ENCODE measurements around the gene ZSWIM6. TPM values are rescaled to one million over a fixed set of nuclear protein-coding genes. Genes with fewer than 3 reads are reported as not detected.

ZSWIM6 gene
- total RNA-seq, 1 experiment from 2014 or later = 3.4 TPM

GRCh38 chr5:61347080-61347479 is 15.0 kb downstream of the ZSWIM6 start:
- H3K9me2 ChIP-seq (replicated peaks; ENCODE audit: low read length) = no peaks in the 10 kb centered on the region
- no peak overlapping the region for H3K4me2 ChIP-seq (ENCODE audit: low read length)
- no peaks in the 10 kb centered on the region for H3K27me3 ChIP-seq (ENCODE audit: low read length)
- H3K9me3 ChIP-seq (ENCODE audit: low read length) = no peaks in the 10 kb centered on the region
- no peak overlapping the region for H3K9ac ChIP-seq (ENCODE audit: low read length)
- no peak for DNase-seq
- H4K20me1 ChIP-seq (ENCODE audit: low read length) = peaks cover 78% of the 10 kb centered on the region
- H2AFZ ChIP-seq (ENCODE audit: low read length) = no peak overlapping the region
- H3K27ac ChIP-seq (ENCODE audit: low read length) = no peak overlapping the region
- ChIA-PET POLR2A (ENCODE audit: unreplicated experiment) (no interaction called here), CTCF (no interaction called here)
- H3K36me3 ChIP-seq (ENCODE audit: low read depth, low read length) = no peaks in the 10 kb centered on the region
- H3K4me3 ChIP-seq (ENCODE audit: low read length) = no peak overlapping the region
- no TSS peak for BruUV-seq (replicated peaks)
- intact Hi-C loops (cut with micrococcal nuclease) = no loop called here
- peaks cover 100% of the 10 kb centered on the region for H3K79me2 ChIP-seq (ENCODE audit: low read length)
- peaks cover 4% of the 10 kb centered on the region for H3K4me1 ChIP-seq (ENCODE audit: insufficient read depth, low read length)
- TF ChIP-seq CTCF (conservative IDR thresholded peaks at IDR 0.05; ENCODE audit: low read depth, low read length) (no peak), EZH2phosphoT487 (IDR thresholded peaks at IDR 0.05; ENCODE audit: borderline replicate concordance, low read length) (no peak), EZH2 (IDR thresholded peaks at IDR 0.05; ENCODE audit: low read length, unreplicated experiment) (no peak)
- no peaks in the 10 kb centered on the region for H3F3A ChIP-seq (ENCODE audit: low read length, unreplicated experiment)
- ATAC-seq = no peak

- H4K20me1 ChIP-seq (ENCODE audit: low read length) = peaks cover 74% of the 10 kb centered on the region
- no peak overlapping the region for H3K4me3 ChIP-seq (ENCODE audit: low read length)
- H3K4me2 ChIP-seq (ENCODE audit: low read length) = no peak overlapping the region
- peaks cover 100% of the 10 kb centered on the region for H3K79me2 ChIP-seq (ENCODE audit: low read length)
- no TSS peak for BruUV-seq (replicated peaks)
- H3K4me1 ChIP-seq (ENCODE audit: insufficient read depth, low read length) = no peaks in the 10 kb centered on the region
- H3K27ac ChIP-seq (ENCODE audit: low read length) = no peak overlapping the region
- ChIA-PET CTCF (no interaction called here), POLR2A (ENCODE audit: unreplicated experiment) (no interaction called here)
- no peaks in the 10 kb centered on the region for H3K27me3 ChIP-seq (ENCODE audit: low read length)
- ATAC-seq (no peak), DNase-seq (no peak)
- no peaks in the 10 kb centered on the region for H3K36me3 ChIP-seq (ENCODE audit: low read depth, low read length)
- H3K9ac ChIP-seq (ENCODE audit: low read length) = no peak overlapping the region
- no peaks in the 10 kb centered on the region for H3K9me3 ChIP-seq (ENCODE audit: low read length)
- TF ChIP-seq EZH2 (IDR thresholded peaks at IDR 0.05; ENCODE audit: low read length, unreplicated experiment) (no peak), CTCF (conservative IDR thresholded peaks at IDR 0.05; ENCODE audit: low read depth, low read length) (no peak), EZH2phosphoT487 (IDR thresholded peaks at IDR 0.05; ENCODE audit: borderline replicate concordance, low read length) (no peak)
- no peak overlapping the region for H2AFZ ChIP-seq (ENCODE audit: low read length)
- no peaks in the 10 kb centered on the region for H3K9me2 ChIP-seq (replicated peaks; ENCODE audit: low read length)
- H3F3A ChIP-seq (ENCODE audit: low read length, unreplicated experiment) = no peaks in the 10 kb centered on the region
- intact Hi-C loops (cut with micrococcal nuclease) = no loop called here
These were observed 16.4 kb downstream of the ZSWIM6 start for GRCh38 chr5:61348447-61348846.

GRCh38 chr5:61349935-61350334 is 17.9 kb downstream of the ZSWIM6 start:
- no peak for TF ChIP-seq EZH2phosphoT487 (IDR thresholded peaks at IDR 0.05; ENCODE audit: borderline replicate concordance, low read length)
- no peak for TF ChIP-seq EZH2 (IDR thresholded peaks at IDR 0.05; ENCODE audit: low read length, unreplicated experiment)
- no peak overlapping the region for H3K4me3 ChIP-seq (ENCODE audit: low read length)
- H4K20me1 ChIP-seq (ENCODE audit: low read length) = peaks cover 64% of the 10 kb centered on the region
- H3K9me2 ChIP-seq (replicated peaks; ENCODE audit: low read length) = no peaks in the 10 kb centered on the region
- intact Hi-C loops (cut with micrococcal nuclease) = no loop called here
- no peaks in the 10 kb centered on the region for H3K4me1 ChIP-seq (ENCODE audit: insufficient read depth, low read length)
- no peak overlapping the region for H2AFZ ChIP-seq (ENCODE audit: low read length)
- no peak overlapping the region for H3K27ac ChIP-seq (ENCODE audit: low read length)
- no peaks in the 10 kb centered on the region for H3F3A ChIP-seq (ENCODE audit: low read length, unreplicated experiment)
- ChIA-PET CTCF (no interaction called here), POLR2A (ENCODE audit: unreplicated experiment) (no interaction called here)
- no TSS peak for BruUV-seq (replicated peaks)
- DNase-seq (no peak), ATAC-seq (no peak)
- no peaks in the 10 kb centered on the region for H3K27me3 ChIP-seq (ENCODE audit: low read length)
- no peak overlapping the region for H3K9ac ChIP-seq (ENCODE audit: low read length)
- H3K79me2 ChIP-seq (ENCODE audit: low read length) = peaks cover 100% of the 10 kb centered on the region
- H3K36me3 ChIP-seq (ENCODE audit: low read depth, low read length) = no peaks in the 10 kb centered on the region
- H3K4me2 ChIP-seq (ENCODE audit: low read length) = no peak overlapping the region
- H3K9me3 ChIP-seq (ENCODE audit: low read length) = no peaks in the 10 kb centered on the region

Measured in PC-3 (cell line).